HFF-Myc (cell line): ENCODE results near the gene SPAG8.

Experiments
- DNase-seq: peaks from one replicate; pipeline ENCODE4 v3.0.0-alpha.2; 2011; ENCODE audit warnings: low read depth; ENCODE audit errors: extremely low read depth
- H3K4me3 ChIP-seq: replicated peaks from 2 replicates; pipeline ENCODE4 v1.5.1; 2011; ENCODE audit warnings: low read depth, mild to moderate bottlenecking, control low read depth, low read length
- CTCF ChIP-seq: IDR thresholded peaks from 2 replicates; pipeline ENCODE4 v1.5.1; 2012; ENCODE audit warnings: mild to moderate bottlenecking, low read depth, low read length, control low read depth; ENCODE audit errors: missing control alignments

Gene SPAG8

GRCh38 chr9:35844628-35845270, 32.7 kb upstream of the SPAG8 start:
- peak; percentile 65 for DNase-seq

GRCh38 chr9:35842795-35843194, 30.7 kb upstream of the SPAG8 start:
- H3K4me3 ChIP-seq: no peak overlapping the region
- no peak for TF ChIP-seq CTCF
- no peak for DNase-seq

More at GRCh38 chr9:35844628-35845270, 32.7 kb upstream of the SPAG8 start:
- no peak overlapping the region for H3K4me3 ChIP-seq
- TF ChIP-seq CTCF: no peak

- DNase-seq: no peak
- no peak overlapping the region for H3K4me3 ChIP-seq
- no peak for TF ChIP-seq CTCF
These were observed 30.1 kb upstream of the SPAG8 start for GRCh38 chr9:35842020-35842745.

- no peak for TF ChIP-seq CTCF
- no peak overlapping the region for H3K4me3 ChIP-seq
- DNase-seq: no peak
These were observed 29.5 kb upstream of the SPAG8 start for GRCh38 chr9:35841645-35841900.

GRCh38 chr9:35840881-35841644, 29.0 kb upstream of the SPAG8 start:
- DNase-seq: no peak
- TF ChIP-seq CTCF: no peak
- no peak overlapping the region for H3K4me3 ChIP-seq

GRCh38 chr9:35839926-35840325, 27.9 kb upstream of the SPAG8 start:
- DNase-seq: no peak
- TF ChIP-seq CTCF: no peak
- no peak overlapping the region for H3K4me3 ChIP-seq
